H9 (cell line): ENCODE data around the gene FOXN1. TPM values are rescaled to one million over a fixed set of nuclear protein-coding genes. Genes with fewer than 3 reads are reported as not detected.

Experiments
- DNase-seq: peaks from one replicate; pipeline ENCODE4 v3.0.0-alpha.2; 2017
- H2AFZ ChIP-seq: one replicate; pipeline ENCODE4 v1.6.1; 2013; ENCODE audit warnings: mild to moderate bottlenecking, low read length, control low read depth, moderate library complexity
- H2AK5ac ChIP-seq: 2 replicates; pipeline ENCODE4 v1.6.1; 2013; ENCODE audit warnings: low read length, control low read depth, mixed read lengths; ENCODE audit not compliant: insufficient read length
- H2BK120ac ChIP-seq: one replicate; pipeline ENCODE4 v1.6.1; 2013; ENCODE audit warnings: low read depth, mild to moderate bottlenecking, low read length, control low read depth, inconsistent platforms; ENCODE audit not compliant: poor library complexity, severe bottlenecking
- H2BK12ac ChIP-seq: 2 replicates; pipeline ENCODE4 v1.6.1; 2013; ENCODE audit warnings: low read length, control low read depth, mixed read lengths, low read depth; ENCODE audit not compliant: insufficient read length
- H2BK15ac ChIP-seq: 2 replicates; pipeline ENCODE4 v1.6.1; 2013; ENCODE audit warnings: low read depth, low read length, control low read depth
- H2BK20ac ChIP-seq: one replicate; pipeline ENCODE4 v1.6.1; 2013; ENCODE audit warnings: low read depth, mild to moderate bottlenecking, low read length, control low read depth, inconsistent platforms; ENCODE audit not compliant: poor library complexity, severe bottlenecking
- H2BK5ac ChIP-seq: 2 replicates; pipeline ENCODE4 v1.6.1; 2013; ENCODE audit warnings: low read length, control low read depth, mixed read lengths; ENCODE audit not compliant: insufficient read length
- H3K14ac ChIP-seq: 2 replicates; pipeline ENCODE4 v1.6.1; 2013; ENCODE audit warnings: low read length, control low read depth; ENCODE audit not compliant: insufficient read depth
- H3K18ac ChIP-seq: 2 replicates; pipeline ENCODE4 v1.6.1; 2013; ENCODE audit warnings: low read depth, mild to moderate bottlenecking, mixed read lengths, low read length, control low read depth; ENCODE audit not compliant: insufficient read length
- H3K23ac ChIP-seq: 2 replicates; pipeline ENCODE4 v1.6.1; 2013; ENCODE audit warnings: low read length, control low read depth, mixed read lengths, low read depth; ENCODE audit not compliant: insufficient read length
- H3K23me2 ChIP-seq: 2 replicates; pipeline ENCODE4 v1.6.1; 2013; ENCODE audit warnings: low read depth, mild to moderate bottlenecking, mixed read lengths, low read length, control low read depth; ENCODE audit not compliant: insufficient read length, poor library complexity, severe bottlenecking
- H3K27ac ChIP-seq: 2 replicates; pipeline ENCODE4 v1.5.1; 2013; ENCODE audit warnings: low read length, control low read depth, mixed read lengths, low read depth; ENCODE audit not compliant: insufficient read length
- H3K27me3 ChIP-seq: 2 replicates; pipeline ENCODE4 v1.6.1; 2013; ENCODE audit warnings: low read length, control low read depth, inconsistent platforms; ENCODE audit not compliant: insufficient read depth
- H3K4ac ChIP-seq: 2 replicates; pipeline ENCODE4 v1.6.1; 2013; ENCODE audit warnings: low read depth, mild to moderate bottlenecking, control low read depth, inconsistent platforms, low read length, moderate library complexity
- H3K4me1 ChIP-seq: 2 replicates; pipeline ENCODE4 v1.6.1; 2013; ENCODE audit warnings: low read length, control low read depth, inconsistent platforms; ENCODE audit not compliant: insufficient read depth
- H3K4me2 ChIP-seq: 2 replicates; pipeline ENCODE4 v1.6.1; 2013; ENCODE audit warnings: low read length, control low read depth, mixed read lengths; ENCODE audit not compliant: insufficient read length, insufficient read depth
- H3K56ac ChIP-seq: 2 replicates; pipeline ENCODE4 v1.6.1; 2013; ENCODE audit warnings: low read depth, mild to moderate bottlenecking, mixed read lengths, low read length, control low read depth; ENCODE audit not compliant: insufficient read length
- H3K79me1 ChIP-seq: 2 replicates; pipeline ENCODE4 v1.6.1; 2013; ENCODE audit warnings: low read depth, mild to moderate bottlenecking, moderate library complexity, low read length, control low read depth, inconsistent platforms; ENCODE audit not compliant: insufficient read depth, poor library complexity, severe bottlenecking
- H3K79me2 ChIP-seq: 2 replicates; pipeline ENCODE4 v1.6.1; 2013; ENCODE audit warnings: low read length, control low read depth, inconsistent platforms; ENCODE audit not compliant: insufficient read depth
- H3K9ac ChIP-seq: 2 replicates; pipeline ENCODE4 v1.6.1; 2013; ENCODE audit warnings: low read length, control low read depth, mixed read lengths; ENCODE audit not compliant: insufficient read length; ENCODE audit errors: extremely low read depth
- H3K9me3 ChIP-seq: one replicate; pipeline ENCODE4 v1.6.1; 2013; ENCODE audit warnings: low read depth, low read length, inconsistent platforms; ENCODE audit not compliant: control insufficient read depth
- H3T11ph ChIP-seq: one replicate; pipeline ENCODE4 v1.6.1; 2013; ENCODE audit warnings: mild to moderate bottlenecking, low read length, control low read depth, inconsistent platforms
- H4K20me1 ChIP-seq: one replicate; pipeline ENCODE4 v1.6.1; 2013; ENCODE audit not compliant: control insufficient read depth, insufficient read length, insufficient read depth
- H4K5ac ChIP-seq: 2 replicates; pipeline ENCODE4 v1.6.1; 2013; ENCODE audit warnings: low read depth, mild to moderate bottlenecking, mixed read lengths, low read length, control low read depth; ENCODE audit not compliant: insufficient read length
- H4K8ac ChIP-seq: replicated peaks from 2 replicates; pipeline ENCODE4 v1.6.1; 2013; ENCODE audit warnings: low read length, control low read depth, mixed read lengths, low read depth; ENCODE audit not compliant: insufficient read length
- H4K91ac ChIP-seq: 2 replicates; pipeline ENCODE4 v1.6.1; 2013; ENCODE audit warnings: low read depth, mild to moderate bottlenecking, moderate library complexity, mixed read lengths, low read length, control low read depth; ENCODE audit not compliant: insufficient read length
- H3K27ac Mint-ChIP-seq, 3 experiments: 2 replicates in 2 of 3; 3 replicates in 1 of 3; pipeline ENCODE4 v1.8.0; 2020 to 2021; ENCODE audit warnings: mixed read lengths in 3 of 3, mild to moderate bottlenecking in 1 of 3, moderate library complexity in 1 of 3
- H3K27me3 Mint-ChIP-seq: 2 replicates; pipeline ENCODE4 v1.8.0; 2021; ENCODE audit warnings: low read depth, mild to moderate bottlenecking, moderate library complexity, mixed read lengths
- H3K36me3 Mint-ChIP-seq, 3 experiments: 2 replicates in 2 of 3; 3 replicates in 1 of 3; pipeline ENCODE4 v1.8.0; 2020 to 2021; ENCODE audit warnings: low read depth in 3 of 3, mixed read lengths in 3 of 3; ENCODE audit not compliant: insufficient read depth in 1 of 3
- H3K4me1 Mint-ChIP-seq, 2 experiments: 2 replicates each; pipeline ENCODE4 v1.8.0; 2020; ENCODE audit warnings: mixed read lengths in 2 of 2
- H3K4me3 Mint-ChIP-seq, 2 experiments: 2 replicates in 1 of 2; 3 replicates in 1 of 2; pipeline ENCODE4 v1.8.0; 2020 to 2021; ENCODE audit warnings: mild to moderate bottlenecking in 2 of 2, mixed read lengths in 2 of 2, moderate library complexity in 1 of 2
- H3K9me3 Mint-ChIP-seq, 2 experiments: 2 replicates in 1 of 2; 3 replicates in 1 of 2; pipeline ENCODE4 v1.8.0; 2020; ENCODE audit warnings: mild to moderate bottlenecking in 2 of 2, mixed read lengths in 2 of 2, moderate library complexity in 1 of 2
- WGBS: extraction: QIAGEN DNeasy Blood & Tissue Kit; methylation state at CpG from one replicate; pipeline ENCODE4 v1.1.7; 2013; ENCODE audit warnings: missing lambda C conversion rate, low lambda C conversion rate, mixed read lengths; ENCODE audit not compliant: insufficient read length; ENCODE audit errors: extremely low coverage; 5-methylcytosine and 5-hydroxymethylcytosine counted together
- total RNA-seq: library from RNA; stranded (reverse); gene quantifications from 2 replicates; pipeline ENCODE4 v1.2.1, GENCODE V29; 2021
- TF ChIP-seq, protein P1 (sequence below): fragments of 200-600 bp; sonication (generic); conservative IDR thresholded peaks from 3 replicates; pipeline ENCODE4 v1.8.0; 2021; ENCODE audit warnings: antibody characterized with exemption, mild to moderate bottlenecking

FOXN1 gene
- total RNA-seq, 1 experiment from 2014 or later: not detected

DNA sequence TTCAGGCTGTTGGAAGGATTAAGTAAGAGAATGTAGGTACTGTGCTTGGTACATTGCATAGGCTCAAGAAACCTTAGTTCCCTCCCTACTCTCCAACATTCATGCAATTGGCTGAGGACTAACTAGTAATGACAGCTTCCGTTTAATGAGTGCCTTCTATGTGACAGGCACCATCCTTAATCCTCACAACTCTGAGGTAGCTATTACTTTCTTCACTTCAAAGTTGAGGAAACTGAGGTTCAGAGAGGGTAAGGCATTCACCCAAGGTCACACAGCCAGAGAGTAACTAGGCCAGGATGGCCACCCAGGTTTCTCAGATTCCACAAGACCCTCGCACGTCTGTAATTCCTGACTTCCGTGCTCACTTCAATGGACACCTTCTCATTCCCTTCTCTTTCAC is 24.1 kb downstream of the FOXN1 start:
- Histone ChIP-seq H3K27me3 (no peaks in the 10 kb centered on the region), H3T11ph (no peak overlapping the region), H4K20me1 (no peaks in the 10 kb centered on the region), H4K8ac (no peak overlapping the region), H3K4me1 (no peaks in the 10 kb centered on the region), H3K18ac (no peak overlapping the region), H2BK5ac (no peak overlapping the region), H3K4me2 (no peak overlapping the region), H3K79me1 (no peaks in the 10 kb centered on the region), H2BK120ac (no peak overlapping the region), H3K14ac (no peak overlapping the region), H3K79me2 (no peaks in the 10 kb centered on the region), H2BK12ac (no peak overlapping the region), H3K56ac (no peak overlapping the region), H2BK15ac (no peak overlapping the region), H4K91ac (no peak overlapping the region), H2AFZ (no peak overlapping the region), H3K9me3 (no peaks in the 10 kb centered on the region), H2BK20ac (no peak overlapping the region), H2AK5ac (no peak overlapping the region), H3K9ac (no peak overlapping the region), H3K4ac (no peak overlapping the region), H3K27ac (no peak overlapping the region), H3K23ac (no peak overlapping the region), H3K23me2 (no peaks in the 10 kb centered on the region), H4K5ac (no peak overlapping the region)
- peak overlapping the region in 1 of 3 experiments; percentile 35; a peak in 1 of 7 replicates for H3K27ac Mint-ChIP-seq
- no peaks in the 10 kb centered on the region for H3K9me3 Mint-ChIP-seq
- H3K4me1 Mint-ChIP-seq: peaks cover 0 to 21% of the 10 kb centered on the region in 2 experiments; a peak in 2 of 4 replicates
- H3K27me3 Mint-ChIP-seq: peaks cover 12% of the 10 kb centered on the region
- H3K36me3 Mint-ChIP-seq: no peaks in the 10 kb centered on the region
- no peak overlapping the region for H3K4me3 Mint-ChIP-seq
- DNase-seq: no peak
- TF ChIP-seq, protein P1, sequence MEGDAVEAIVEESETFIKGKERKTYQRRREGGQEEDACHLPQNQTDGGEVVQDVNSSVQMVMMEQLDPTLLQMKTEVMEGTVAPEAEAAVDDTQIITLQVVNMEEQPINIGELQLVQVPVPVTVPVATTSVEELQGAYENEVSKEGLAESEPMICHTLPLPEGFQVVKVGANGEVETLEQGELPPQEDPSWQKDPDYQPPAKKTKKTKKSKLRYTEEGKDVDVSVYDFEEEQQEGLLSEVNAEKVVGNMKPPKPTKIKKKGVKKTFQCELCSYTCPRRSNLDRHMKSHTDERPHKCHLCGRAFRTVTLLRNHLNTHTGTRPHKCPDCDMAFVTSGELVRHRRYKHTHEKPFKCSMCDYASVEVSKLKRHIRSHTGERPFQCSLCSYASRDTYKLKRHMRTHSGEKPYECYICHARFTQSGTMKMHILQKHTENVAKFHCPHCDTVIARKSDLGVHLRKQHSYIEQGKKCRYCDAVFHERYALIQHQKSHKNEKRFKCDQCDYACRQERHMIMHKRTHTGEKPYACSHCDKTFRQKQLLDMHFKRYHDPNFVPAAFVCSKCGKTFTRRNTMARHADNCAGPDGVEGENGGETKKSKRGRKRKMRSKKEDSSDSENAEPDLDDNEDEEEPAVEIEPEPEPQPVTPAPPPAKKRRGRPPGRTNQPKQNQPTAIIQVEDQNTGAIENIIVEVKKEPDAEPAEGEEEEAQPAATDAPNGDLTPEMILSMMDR: no peak
- no CpG with 5 or more reads among the region's 4 CpGs for WGBS
